Testis (tissue), 2 donors: ENCODE data around the gene EIF3F.

Experiments used
- POLR2A ChIP-seq: fragments of 450-650 bp; IDR thresholded peaks from one replicate; pipeline ENCODE4 v1.6.1; 2017; ENCODE audit warnings: antibody characterized with exemption, mild to moderate bottlenecking, moderate library complexity
- TF ChIP-seq, protein P1 (sequence below), 3 experiments: fragments of 450-650 bp in 2 of 3; fragments of 200-600 bp in 1 of 3; sonication (generic) in 1 of 3; IDR thresholded peaks; one replicate each; pipeline ENCODE4 v1.5.1; 2016 to 2019; ENCODE audit warnings: antibody characterized with exemption in 3 of 3, mild to moderate bottlenecking in 2 of 3, moderate library complexity in 1 of 3

DNA sequence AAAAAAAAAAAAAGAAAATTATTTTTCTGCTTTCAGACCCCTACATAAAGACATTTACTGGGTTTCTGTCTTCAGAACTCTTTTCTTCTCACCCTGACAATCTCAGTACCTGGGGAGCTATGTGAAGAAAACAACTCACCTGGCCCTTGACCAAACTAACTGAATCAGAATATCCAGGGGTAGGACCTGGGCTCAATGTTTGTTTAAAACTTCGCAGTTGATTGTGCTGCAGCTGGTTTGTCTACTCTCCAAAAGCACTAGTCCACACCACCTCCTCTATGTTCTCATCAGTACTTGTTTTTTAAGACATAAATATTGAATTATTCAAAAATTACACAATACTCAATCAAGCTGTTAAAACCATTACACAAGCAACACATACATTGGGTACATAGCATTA is 34.8 kb downstream of the EIF3F start:
- TF ChIP-seq, protein P1, sequence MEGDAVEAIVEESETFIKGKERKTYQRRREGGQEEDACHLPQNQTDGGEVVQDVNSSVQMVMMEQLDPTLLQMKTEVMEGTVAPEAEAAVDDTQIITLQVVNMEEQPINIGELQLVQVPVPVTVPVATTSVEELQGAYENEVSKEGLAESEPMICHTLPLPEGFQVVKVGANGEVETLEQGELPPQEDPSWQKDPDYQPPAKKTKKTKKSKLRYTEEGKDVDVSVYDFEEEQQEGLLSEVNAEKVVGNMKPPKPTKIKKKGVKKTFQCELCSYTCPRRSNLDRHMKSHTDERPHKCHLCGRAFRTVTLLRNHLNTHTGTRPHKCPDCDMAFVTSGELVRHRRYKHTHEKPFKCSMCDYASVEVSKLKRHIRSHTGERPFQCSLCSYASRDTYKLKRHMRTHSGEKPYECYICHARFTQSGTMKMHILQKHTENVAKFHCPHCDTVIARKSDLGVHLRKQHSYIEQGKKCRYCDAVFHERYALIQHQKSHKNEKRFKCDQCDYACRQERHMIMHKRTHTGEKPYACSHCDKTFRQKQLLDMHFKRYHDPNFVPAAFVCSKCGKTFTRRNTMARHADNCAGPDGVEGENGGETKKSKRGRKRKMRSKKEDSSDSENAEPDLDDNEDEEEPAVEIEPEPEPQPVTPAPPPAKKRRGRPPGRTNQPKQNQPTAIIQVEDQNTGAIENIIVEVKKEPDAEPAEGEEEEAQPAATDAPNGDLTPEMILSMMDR (IDR thresholded peaks at IDR 0.05), result no peak
- no peak for TF ChIP-seq POLR2A
